Smooth muscle cell (in vitro differentiated cells): Measurements from ENCODE around the gene TFEC. TPM values are rescaled to one million over a fixed set of nuclear protein-coding genes. Genes with fewer than 3 reads are reported as not detected.
"Not testable (repeated sequence)": the region's sequence is repeated elsewhere in the genome, so short reads cannot be mapped to it uniquely, and the experiment has no call there.

Experiments
- DNase-seq: peaks from one replicate; lab custom pipeline; 2025; ENCODE audit not compliant: unreplicated experiment; lab: John Stamatoyannopoulos, UW
- H2AFZ ChIP-seq: fragments of 200-600 bp; sonication (generic); 2 replicates; pipeline ENCODE4 v1.6.0; 2016; ENCODE audit warnings: antibody characterized with exemption, low read depth, mild to moderate bottlenecking
- H3F3A ChIP-seq: fragments of 200-600 bp; sonication (generic); 2 replicates; pipeline ENCODE4 v1.6.0; 2017; ENCODE audit warnings: antibody characterized with exemption, low read depth
- H3K27ac ChIP-seq: fragments of 200-600 bp; sonication (generic); 2 replicates; pipeline ENCODE4 v1.5.1; 2016; ENCODE audit warnings: low read depth, mild to moderate bottlenecking
- H3K27me3 ChIP-seq: fragments of 200-600 bp; sonication (generic); 2 replicates; pipeline ENCODE4 v1.6.1; 2016; ENCODE audit warnings: low read depth, mild to moderate bottlenecking
- H3K36me3 ChIP-seq: fragments of 200-600 bp; sonication (generic); 2 replicates; pipeline ENCODE4 v1.5.1; 2016; ENCODE audit warnings: low read depth
- H3K4me1 ChIP-seq: fragments of 200-600 bp; sonication (generic); 2 replicates; pipeline ENCODE4 v1.5.1; 2016; ENCODE audit warnings: low read depth
- H3K4me2 ChIP-seq: fragments of 200-600 bp; sonication (generic); 2 replicates; pipeline ENCODE4 v1.6.0; 2016; ENCODE audit warnings: mild to moderate bottlenecking
- H3K4me3 ChIP-seq: fragments of 200-600 bp; sonication (generic); 2 replicates; pipeline ENCODE4 v1.5.1; 2016; ENCODE audit warnings: mild to moderate bottlenecking
- H3K79me2 ChIP-seq: fragments of 200-600 bp; sonication (generic); 2 replicates; pipeline ENCODE4 v1.6.0; 2016; ENCODE audit warnings: low read depth, mild to moderate bottlenecking
- H3K9ac ChIP-seq: fragments of 200-600 bp; sonication (generic); 2 replicates; pipeline ENCODE4 v1.6.0; 2016; ENCODE audit warnings: low read depth
- H3K9me3 ChIP-seq: fragments of 200-600 bp; sonication (generic); replicated peaks from 2 replicates; pipeline ENCODE4 v1.5.1; 2016; ENCODE audit warnings: low read depth
- H4K20me1 ChIP-seq: fragments of 200-600 bp; sonication (generic); 2 replicates; pipeline ENCODE4 v1.6.0; 2016; ENCODE audit warnings: low read depth
- CTCF ChIP-seq: fragments of 200-600 bp; sonication (generic); IDR thresholded peaks from 2 replicates; pipeline ENCODE4 v1.5.1; 2017; ENCODE audit warnings: borderline replicate concordance, mild to moderate bottlenecking, antibody characterized with exemption; ENCODE audit not compliant: insufficient read depth, poor library complexity, severe bottlenecking
- WGBS: methylation state at CpG from one replicate; pipeline ENCODE4 v1.1.7; 2016; ENCODE audit warnings: low lambda C conversion rate; 5-methylcytosine and 5-hydroxymethylcytosine counted together
- polyA plus RNA-seq: library from polyadenylated mRNA; unstranded; fragments of >200 nt; fragmentation: Nextera tagmentation; extraction: Ambion mirVana; gene quantifications from 2 replicates; pipeline ENCODE4 v1.2.1, GENCODE V29; 2016
- total RNA-seq: library from RNA; depleted of rRNA; stranded (reverse); fragments of >200 nt; gene quantifications from 2 replicates; pipeline ENCODE4 v1.2.3, GENCODE V29; 2014

TFEC gene
- total and polyA plus RNA-seq, 2 experiments from 2014 or later, result not detected

- Histone ChIP-seq H3K4me3 (no peak overlapping the region), H3K4me1 (no peaks in the 10 kb centered on the region), H3K4me2 (no peak overlapping the region), H3F3A (no peaks in the 10 kb centered on the region), H3K27ac (no peak overlapping the region), H3K27me3 (no peaks in the 10 kb centered on the region), H3K79me2 (no peaks in the 10 kb centered on the region), H3K36me3 (no peaks in the 10 kb centered on the region), H3K9ac (no peak overlapping the region), H2AFZ (no peak overlapping the region), H4K20me1 (no peaks in the 10 kb centered on the region), H3K9me3 (no peaks in the 10 kb centered on the region)
- TF ChIP-seq CTCF, result no peak
- 80% methylated on average over 4 of the region's 4 CpGs for WGBS
- no peak for DNase-seq
Measured at GRCh38 chr7:115933471-115933870, 97.1 kb downstream of the TFEC start.

GRCh38 chr7:115932880-115933279 is 97.7 kb downstream of the TFEC start:
- Histone ChIP-seq H3K4me1 (no peaks in the 10 kb centered on the region), H3F3A (no peaks in the 10 kb centered on the region), H3K27ac (no peak overlapping the region), H3K79me2 (no peaks in the 10 kb centered on the region), H3K4me2 (no peak overlapping the region), H2AFZ (no peak overlapping the region), H3K27me3 (no peaks in the 10 kb centered on the region), H3K9ac (no peak overlapping the region), H3K36me3 (no peaks in the 10 kb centered on the region), H4K20me1 (no peaks in the 10 kb centered on the region), H3K9me3 (no peaks in the 10 kb centered on the region), H3K4me3 (no peak overlapping the region)
- WGBS, result 70% methylated on average over 2 of the region's 2 CpGs
- DNase-seq, result no peak
- no peak for TF ChIP-seq CTCF

GRCh38 chr7:115930184-115930583 is 100.4 kb downstream of the TFEC start:
- H3K27ac ChIP-seq, result not testable (repeated sequence)
- WGBS, result 91% methylated on average over 4 of the region's 4 CpGs

GRCh38 chr7:115929736-115930135 is 100.8 kb downstream of the TFEC start:
- H3K9me3 ChIP-seq, H3K9ac ChIP-seq, H3K36me3 ChIP-seq, H3K27me3 ChIP-seq, H3K4me2 ChIP-seq, DNase-seq, H3K79me2 ChIP-seq, H2AFZ ChIP-seq, H3F3A ChIP-seq, H3K4me3 ChIP-seq, H4K20me1 ChIP-seq, H3K4me1 ChIP-seq, H3K27ac ChIP-seq: not testable (repeated sequence)
- WGBS, result 77% methylated on average over 3 of the region's 3 CpGs

More at GRCh38 chr7:115930184-115930583, 100.4 kb downstream of the TFEC start:
- not testable (repeated sequence) for H3K27me3 ChIP-seq, DNase-seq, H3K9ac ChIP-seq, H3K4me1 ChIP-seq, H4K20me1 ChIP-seq, H3K79me2 ChIP-seq, H2AFZ ChIP-seq, H3F3A ChIP-seq, H3K4me3 ChIP-seq, H3K36me3 ChIP-seq, H3K9me3 ChIP-seq, H3K4me2 ChIP-seq

- Histone ChIP-seq H3K4me1 (no peaks in the 10 kb centered on the region), H3K27me3 (no peaks in the 10 kb centered on the region), H3K9ac (no peak overlapping the region), H4K20me1 (no peaks in the 10 kb centered on the region), H3F3A (no peaks in the 10 kb centered on the region), H3K4me2 (no peak overlapping the region), H3K4me3 (no peak overlapping the region), H3K79me2 (no peaks in the 10 kb centered on the region), H2AFZ (no peak overlapping the region), H3K9me3 (no peaks in the 10 kb centered on the region), H3K36me3 (no peaks in the 10 kb centered on the region), H3K27ac (no peak overlapping the region)
- TF ChIP-seq CTCF, result no peak
- WGBS, result 88% methylated on average over 2 of the region's 2 CpGs
- no peak for DNase-seq
Measured at GRCh38 chr7:115924411-115924810, 106.2 kb downstream of the TFEC start.
